Measurements from ENCODE around the gene POLR2E. TPM values are rescaled to one million over a fixed set of nuclear protein-coding genes. Genes with fewer than 3 reads are reported as not detected.

The POLR2E gene
- total RNA-seq, 2 donors from 2014 or later = 63.8 to 81.4 TPM

- Mint-ChIP-seq H3K36me3 (ENCODE audit: low read depth) (peaks cover 4% of the 10 kb centered on the region), H3K4me3 (peak overlapping the region; percentile 97), H3K27me3 (no peaks in the 10 kb centered on the region)
These were observed 54.5 kb downstream of the POLR2E start for GRCh38 chr19:1040476-1041271.

GRCh38 chr19:1039646-1040475 lies 55.3 kb downstream of the POLR2E start, which contains the start of gene ABCA7:
Gene ABCA7 (plus strand): TSS chr19:1040107. CDS start chr19:1041362, 1,255 bp downstream.
- peak within 1 kb of the TSS; percentile 97 for H3K27ac Mint-ChIP-seq
- H3K4me1 Mint-ChIP-seq = peaks cover 29% of the 10 kb centered on the region
- no peaks in the 10 kb centered on the region for H3K27me3 Mint-ChIP-seq
- ATAC-seq = peak; percentile 94
- H3K36me3 Mint-ChIP-seq (ENCODE audit: low read depth) = peaks cover 7% of the 10 kb centered on the region
- peak; percentile 99 to 100 (median 99) for DNase-seq
- H3K4me3 Mint-ChIP-seq = peak within 1 kb of the TSS; percentile 97
- H3K9me3 ChIP-seq (ENCODE audit: control insufficient read depth, low read length, poor library complexity, severe bottlenecking) = no peaks in the 10 kb centered on the region

More at GRCh38 chr19:1040476-1041271, 54.5 kb downstream of the POLR2E start:
- Mint-ChIP-seq H3K4me1 (peaks cover 31% of the 10 kb centered on the region), H3K27ac (peak overlapping the region; percentile 97)
- H3K9me3 ChIP-seq (ENCODE audit: control insufficient read depth, low read length, poor library complexity, severe bottlenecking) = no peaks in the 10 kb centered on the region
- ATAC-seq (peak; percentile 62), DNase-seq (peak; percentile 76 to 85 (median 81))

- H3K4me3 Mint-ChIP-seq = peak overlapping the region; percentile 97
- DNase-seq (peak in 1 of 3 donors; percentile 10), ATAC-seq (no peak)
- no peaks in the 10 kb centered on the region for H3K27me3 Mint-ChIP-seq
- no peaks in the 10 kb centered on the region for H3K9me3 ChIP-seq (ENCODE audit: control insufficient read depth, low read length, poor library complexity, severe bottlenecking)
- peaks cover 29% of the 10 kb centered on the region for H3K4me1 Mint-ChIP-seq
- peaks cover 7% of the 10 kb centered on the region for H3K36me3 Mint-ChIP-seq (ENCODE audit: low read depth)
- H3K27ac Mint-ChIP-seq = peak overlapping the region; percentile 97
These were observed 56.1 kb downstream of the POLR2E start for GRCh38 chr19:1038978-1039645.

- H3K27me3 Mint-ChIP-seq = no peaks in the 10 kb centered on the region
- no peaks in the 10 kb centered on the region for H3K9me3 ChIP-seq (ENCODE audit: control insufficient read depth, low read length, poor library complexity, severe bottlenecking)
- DNase-seq = peak in 1 of 3 donors; percentile 12
- peak overlapping the region; percentile 97 for H3K4me3 Mint-ChIP-seq
- H3K27ac Mint-ChIP-seq = peak overlapping the region; percentile 97
- peaks cover 32% of the 10 kb centered on the region for H3K4me1 Mint-ChIP-seq
- ATAC-seq = no peak
- peaks cover 7% of the 10 kb centered on the region for H3K36me3 Mint-ChIP-seq (ENCODE audit: low read depth)
These were observed 57.5 kb downstream of the POLR2E start for GRCh38 chr19:1037621-1038064.

Other genes starting within 250 kb of the POLR2E start
- not detected for gene ELANE, start 243.1 kb downstream of the POLR2E start, total RNA-seq
- gene CFD, start 235.7 kb downstream of the POLR2E start, total RNA-seq = 1 to 10 TPM; 1.9 to 5.3 TPM
- gene MED16, start 202.2 kb downstream of the POLR2E start, total RNA-seq = 10 to 100 TPM; 59.6 to 71.3 TPM
- gene RNU6-9, start 201.9 kb downstream of the POLR2E start, total RNA-seq = not detected
- 100 to 1,000 TPM; 233 to 243 TPM for gene R3HDM4, start 182.2 kb downstream of the POLR2E start, total RNA-seq
- gene KISS1R, start 178.0 kb downstream of the POLR2E start, total RNA-seq = under 1 TPM; 0.94 to 0.99 TPM
- 10 to 100 TPM in 1 of 2 donors, 1 to 10 TPM in 1; 8.1 to 11.8 TPM for gene ARID3A, start 169.3 kb downstream of the POLR2E start, total RNA-seq
- 10 to 100 TPM; 18.2 to 42.8 TPM for gene WDR18, start 111.0 kb downstream of the POLR2E start, total RNA-seq
- gene GRIN3B, start 95.0 kb downstream of the POLR2E start, total RNA-seq = 1 to 10 TPM in 1 of 2 donors, not detected in 1; 1.8 TPM
- 100 to 1,000 TPM; 270 to 318 TPM for gene TMEM259, start 74.3 kb downstream of the POLR2E start, total RNA-seq
- not detected for gene RNU6-2, start 73.9 kb downstream of the POLR2E start, total RNA-seq
- 100 to 1,000 TPM; 263 to 301 TPM for gene CNN2, start 68.8 kb downstream of the POLR2E start, total RNA-seq
- 100 to 1,000 TPM; 107 to 112 TPM for gene ABCA7, start 55.3 kb downstream of the POLR2E start, total RNA-seq
- gene ARHGAP45, start 28.2 kb downstream of the POLR2E start, total RNA-seq = 100 to 1,000 TPM; 603 to 646 TPM
- 100 to 1,000 TPM; 184 to 187 TPM for gene GPX4, start 8.6 kb upstream of the POLR2E start, total RNA-seq
- gene SBNO2, start 78.9 kb upstream of the POLR2E start, total RNA-seq = 100 to 1,000 TPM in 1 of 2 donors, 10 to 100 TPM in 1; 85.4 to 106 TPM
- gene STK11, start 110.4 kb upstream of the POLR2E start, total RNA-seq = 10 to 100 TPM; 70.0 to 70.4 TPM
- gene CBARP, start 142.6 kb upstream of the POLR2E start, total RNA-seq = not detected
- gene ATP5F1D, start 146.4 kb upstream of the POLR2E start, total RNA-seq = 100 to 1,000 TPM; 104 to 115 TPM
- 100 to 1,000 TPM in 1 of 2 donors, 10 to 100 TPM in 1; 87.1 to 113 TPM for gene MIDN, start 153.2 kb upstream of the POLR2E start, total RNA-seq
- 100 to 1,000 TPM; 460 to 474 TPM for gene CIRBP, start 174.0 kb upstream of the POLR2E start, total RNA-seq
- 10 to 100 TPM; 40.6 to 43.6 TPM for gene FAM174C, start 180.2 kb upstream of the POLR2E start, total RNA-seq
- gene EFNA2, start 190.5 kb upstream of the POLR2E start, total RNA-seq = not detected